ENCODE results near the gene CDRT4. TPM values are rescaled to one million over a fixed set of nuclear protein-coding genes. Genes with fewer than 3 reads are reported as not detected.
"Not testable (repeated sequence)": the region's sequence is repeated elsewhere in the genome, so short reads cannot be mapped to it uniquely, and the experiment has no call there.

CDRT4 gene
- total RNA-seq = 1 to 10 TPM; 1.0 TPM

DNA sequence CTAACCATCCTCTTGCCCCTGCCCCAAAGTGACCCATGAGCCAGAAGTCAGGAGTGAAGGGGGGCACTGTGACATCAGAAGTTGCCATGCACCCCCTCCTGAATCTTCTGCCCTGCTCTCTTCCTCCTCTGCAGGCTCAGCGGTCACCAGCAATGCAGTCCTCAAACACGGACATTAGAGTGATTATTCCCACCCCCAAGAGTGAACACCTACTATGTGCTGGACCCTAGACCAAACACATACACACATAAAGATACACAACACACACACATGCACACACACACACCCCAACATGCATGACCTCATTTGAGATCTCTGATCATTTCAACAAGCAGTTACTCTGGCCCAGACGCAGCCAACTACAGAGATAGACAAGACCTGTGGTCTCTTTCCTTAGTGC lies at the start of gene CDRT4:
Gene CDRT4, minus strand, starts transcription at position 30 of the 400 bp plus-strand sequence. CDS start 27,383 bp downstream, outside the sequence.
- CTCF ChIA-PET = no interaction called here
- Mint-ChIP-seq H3K36me3 (ENCODE audit: low read depth) (peaks cover 6% of the 10 kb centered on the region), H3K9me3 (peaks cover 1% of the 10 kb centered on the region), H3K27ac (no peak within 1 kb of the TSS), H3K4me3 (no peak within 1 kb of the TSS), H3K27me3 (ENCODE audit: low read depth) (no peaks in the 10 kb centered on the region), H3K4me1 (ENCODE audit: low read depth) (no peaks in the 10 kb centered on the region)
- intact Hi-C loops (cut with micrococcal nuclease) = no loop called here
- DNase-seq = no peak

GRCh38 chr17:15516150-15516549 lies 48.7 kb upstream of the CDRT4 start:
- Mint-ChIP-seq H3K27me3 (ENCODE audit: low read depth) (no peaks in the 10 kb centered on the region), H3K27ac (no peak overlapping the region), H3K4me3 (no peak overlapping the region), H3K4me1 (ENCODE audit: low read depth) (no peaks in the 10 kb centered on the region), H3K36me3 (ENCODE audit: low read depth) (peaks cover 3% of the 10 kb centered on the region), H3K9me3 (no peaks in the 10 kb centered on the region)
- intact Hi-C loops (cut with micrococcal nuclease) = no loop called here
- CTCF ChIA-PET = no interaction called here
- DNase-seq = no peak

DNA sequence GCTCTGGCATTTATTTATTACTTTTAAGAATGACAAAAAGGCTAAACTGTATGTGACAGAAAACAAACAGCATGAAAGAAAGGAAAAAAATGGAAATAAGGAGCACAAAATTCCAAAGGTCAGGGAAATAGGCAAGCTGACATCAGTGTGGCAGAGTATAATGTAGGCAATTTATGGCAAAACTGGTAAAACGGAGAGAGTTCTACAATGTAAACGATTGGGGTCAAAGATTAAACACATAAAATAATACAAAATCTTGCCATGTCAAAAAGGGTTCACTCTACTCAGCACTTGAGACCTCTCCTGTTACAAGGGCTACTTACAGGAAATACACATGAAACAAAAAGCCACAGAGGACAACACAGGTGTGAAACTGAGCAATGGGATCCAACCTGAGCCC lies 47.0 kb upstream of the CDRT4 start:
- Mint-ChIP-seq H3K27ac (no peak overlapping the region), H3K4me3 (no peak overlapping the region), H3K4me1 (ENCODE audit: low read depth) (no peaks in the 10 kb centered on the region), H3K27me3 (ENCODE audit: low read depth) (no peaks in the 10 kb centered on the region), H3K36me3 (ENCODE audit: low read depth) (peaks cover 3% of the 10 kb centered on the region), H3K9me3 (no peaks in the 10 kb centered on the region)
- intact Hi-C loops (cut with micrococcal nuclease) = no loop called here
- CTCF ChIA-PET = no interaction called here
- DNase-seq = no peak

GRCh38 chr17:15513856-15514459 lies 46.5 kb upstream of the CDRT4 start:
- Mint-ChIP-seq H3K27me3 (ENCODE audit: low read depth) (no peaks in the 10 kb centered on the region), H3K4me1 (ENCODE audit: low read depth) (no peaks in the 10 kb centered on the region), H3K9me3 (no peaks in the 10 kb centered on the region), H3K36me3 (ENCODE audit: low read depth) (peaks cover 3% of the 10 kb centered on the region), H3K4me3 (no peak overlapping the region), H3K27ac (no peak overlapping the region)
- intact Hi-C loops (cut with micrococcal nuclease) = no loop called here
- CTCF ChIA-PET = interaction anchor here (0.8 kb wide), 1 partner anchor 255 kb away, joined by 3 read pairs; no protein-coding TSS in a partner anchor
- DNase-seq = no peak

- H3K4me1 Mint-ChIP-seq (ENCODE audit: low read depth) = no peaks in the 10 kb centered on the region
- no peak for DNase-seq
- H3K27me3 Mint-ChIP-seq (ENCODE audit: low read depth) = no peaks in the 10 kb centered on the region
- intact Hi-C loops (cut with micrococcal nuclease) = no loop called here
- H3K36me3 Mint-ChIP-seq (ENCODE audit: low read depth) = peaks cover 3% of the 10 kb centered on the region
- no peak overlapping the region for H3K27ac Mint-ChIP-seq
- no peak overlapping the region for H3K4me3 Mint-ChIP-seq
- CTCF ChIA-PET = interaction anchor here (0.6 to 0.8 kb wide), 2 partner anchors 10 to 254 kb away, joined by 3 read pairs; no protein-coding TSS in a partner anchor
- no peaks in the 10 kb centered on the region for H3K9me3 Mint-ChIP-seq
Measured at GRCh38 chr17:15513058-15513791, 45.8 kb upstream of the CDRT4 start.

DNA sequence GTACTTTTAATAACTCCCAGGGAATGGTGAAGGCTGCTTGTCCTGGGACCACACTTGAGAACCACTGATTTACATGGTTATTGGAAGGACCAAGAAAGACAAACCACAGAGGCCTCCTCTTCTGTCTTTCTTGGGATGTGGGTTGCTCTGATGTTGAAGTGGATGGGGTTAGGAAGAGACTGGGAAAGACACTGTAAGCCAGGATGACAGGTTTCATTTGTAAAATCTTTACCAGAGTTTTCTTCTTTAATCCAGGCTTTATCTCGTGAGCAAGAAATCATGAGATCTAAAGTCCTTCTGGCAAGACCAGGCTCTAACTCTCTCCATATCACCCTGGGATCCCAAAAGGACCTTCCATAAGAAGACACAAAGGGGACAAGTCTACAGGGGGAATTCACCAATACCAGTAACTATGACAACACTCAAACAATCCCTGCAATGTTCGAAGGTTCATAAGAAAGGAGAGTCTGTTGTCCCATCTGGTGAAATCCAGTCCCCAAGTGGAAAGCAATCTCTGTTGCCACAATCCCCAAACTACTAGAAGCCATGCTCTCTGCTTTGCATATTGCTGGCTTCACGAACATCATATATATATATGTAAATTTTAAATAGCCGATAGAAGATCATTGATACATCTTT lies 44.8 kb upstream of the CDRT4 start:
- intact Hi-C loops (cut with micrococcal nuclease) = no loop called here
- H3K27ac Mint-ChIP-seq = no peak overlapping the region
- peaks cover 5% of the 10 kb centered on the region for H3K36me3 Mint-ChIP-seq (ENCODE audit: low read depth)
- no peaks in the 10 kb centered on the region for H3K4me1 Mint-ChIP-seq (ENCODE audit: low read depth)
- DNase-seq = no peak
- H3K9me3 Mint-ChIP-seq = no peaks in the 10 kb centered on the region
- H3K27me3 Mint-ChIP-seq (ENCODE audit: low read depth) = no peaks in the 10 kb centered on the region
- CTCF ChIA-PET = no interaction called here
- H3K4me3 Mint-ChIP-seq = no peak overlapping the region

DNA sequence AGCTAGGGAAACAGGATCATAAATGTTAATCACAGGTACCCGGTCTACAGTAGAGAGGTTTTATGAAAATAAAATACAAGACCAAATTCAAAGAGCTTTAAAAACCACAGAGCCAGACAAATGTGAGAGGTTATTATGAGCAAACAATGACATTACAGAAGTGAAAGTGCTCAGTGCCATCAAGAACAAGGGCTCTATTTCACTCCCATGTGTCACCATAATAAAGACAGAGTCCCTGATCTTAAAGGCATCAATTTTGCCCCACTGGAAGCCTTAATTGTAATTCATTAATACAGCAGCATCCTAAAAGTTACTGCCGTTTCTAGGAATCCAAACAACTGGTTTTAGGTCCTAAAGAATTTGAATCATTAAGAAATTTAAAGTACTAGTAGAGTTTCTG lies 43.7 kb upstream of the CDRT4 start:
- Mint-ChIP-seq H3K36me3 (ENCODE audit: low read depth) (peaks cover 5% of the 10 kb centered on the region), H3K27ac (no peak overlapping the region), H3K4me1 (ENCODE audit: low read depth) (no peaks in the 10 kb centered on the region), H3K9me3 (no peaks in the 10 kb centered on the region), H3K4me3 (no peak overlapping the region), H3K27me3 (ENCODE audit: low read depth) (no peaks in the 10 kb centered on the region)
- intact Hi-C loops (cut with micrococcal nuclease) = no loop called here
- no peak for DNase-seq
- CTCF ChIA-PET = no interaction called here

DNA sequence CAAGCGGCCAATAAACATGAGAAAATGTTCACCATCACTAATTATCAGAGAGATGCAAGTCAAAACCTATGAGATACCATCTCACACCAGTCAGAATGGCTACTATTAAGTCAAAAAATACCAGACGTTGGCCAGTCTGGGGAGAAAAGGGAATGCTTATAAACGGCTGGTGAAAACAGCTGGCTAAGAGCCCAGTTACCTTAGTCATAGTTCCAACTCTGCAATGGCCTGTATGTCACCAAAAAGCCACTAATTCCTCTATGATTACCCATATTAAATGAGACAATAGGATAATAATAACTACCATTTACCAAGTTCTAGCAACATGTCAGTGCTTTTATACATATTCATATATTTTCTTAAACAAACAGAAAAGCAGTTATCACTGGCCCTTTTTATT lies 42.9 kb upstream of the CDRT4 start:
- Mint-ChIP-seq H3K4me3 (no peak overlapping the region), H3K36me3 (ENCODE audit: low read depth) (peaks cover 1% of the 10 kb centered on the region), H3K27me3 (ENCODE audit: low read depth) (no peaks in the 10 kb centered on the region), H3K9me3 (no peaks in the 10 kb centered on the region), H3K4me1 (ENCODE audit: low read depth) (no peaks in the 10 kb centered on the region), H3K27ac (no peak overlapping the region)
- CTCF ChIA-PET = interaction anchor here (0.9 kb wide), 1 partner anchor 250 kb away, joined by 3 read pairs; no protein-coding TSS in a partner anchor
- DNase-seq = no peak
- intact Hi-C loops (cut with micrococcal nuclease) = no loop called here

DNA sequence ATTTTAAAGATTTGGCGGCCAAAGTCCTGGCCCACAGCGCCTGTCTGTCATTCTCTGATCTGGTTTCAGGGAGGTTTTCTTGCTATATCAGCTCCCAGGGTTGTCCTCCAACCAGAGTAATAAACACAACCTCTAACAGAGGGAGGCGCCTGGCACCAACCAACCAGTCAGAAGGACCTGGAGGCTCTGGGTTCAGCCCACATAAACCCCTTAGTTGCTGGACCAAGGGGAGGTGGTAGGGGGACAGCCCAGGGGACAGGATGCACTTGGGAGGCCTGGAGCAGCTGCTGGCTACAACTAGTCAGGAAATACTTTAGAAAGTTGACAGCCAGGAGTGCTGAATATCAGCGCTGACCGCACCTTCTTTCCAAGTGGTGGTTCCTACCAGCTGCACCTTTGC lies 41.7 kb upstream of the CDRT4 start:
- H3K36me3 Mint-ChIP-seq (ENCODE audit: low read depth) = peaks cover 1% of the 10 kb centered on the region
- intact Hi-C loops (cut with micrococcal nuclease) = no loop called here
- no peak overlapping the region for H3K27ac Mint-ChIP-seq
- no peaks in the 10 kb centered on the region for H3K27me3 Mint-ChIP-seq (ENCODE audit: low read depth)
- CTCF ChIA-PET = no interaction called here
- no peak for DNase-seq
- H3K4me3 Mint-ChIP-seq = no peak overlapping the region
- H3K9me3 Mint-ChIP-seq = no peaks in the 10 kb centered on the region
- no peaks in the 10 kb centered on the region for H3K4me1 Mint-ChIP-seq (ENCODE audit: low read depth)

DNA sequence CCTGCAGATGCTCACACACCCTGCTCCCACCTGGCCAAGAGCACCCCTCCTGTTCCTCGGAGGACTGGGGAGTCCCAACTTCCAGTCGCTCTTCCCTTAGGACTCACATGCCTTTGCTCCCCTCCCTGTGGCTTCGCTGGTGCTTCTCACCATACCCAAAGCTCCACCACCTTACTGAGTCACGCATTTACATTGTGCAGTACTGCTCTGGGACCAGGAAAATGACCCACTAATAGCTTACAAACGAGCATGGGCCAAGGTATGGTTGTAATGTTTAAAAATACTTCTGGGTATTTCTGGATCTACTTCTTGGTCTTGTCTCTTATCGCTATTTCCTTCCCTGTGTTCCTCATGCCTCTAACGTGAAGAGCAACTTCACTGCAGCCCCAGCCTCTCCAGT lies 41.0 kb upstream of the CDRT4 start:
- CTCF ChIA-PET = no interaction called here
- intact Hi-C loops (cut with micrococcal nuclease) = no loop called here

GRCh38 chr17:15507896-15508295 lies 40.5 kb upstream of the CDRT4 start:
- CTCF ChIA-PET = no interaction called here
- Mint-ChIP-seq H3K9me3 (no peaks in the 10 kb centered on the region), H3K4me3 (no peak overlapping the region), H3K27ac (no peak overlapping the region), H3K27me3 (ENCODE audit: low read depth) (no peaks in the 10 kb centered on the region), H3K36me3 (ENCODE audit: low read depth) (peaks cover 1% of the 10 kb centered on the region), H3K4me1 (ENCODE audit: low read depth) (peaks cover 4% of the 10 kb centered on the region)
- intact Hi-C loops (cut with micrococcal nuclease) = no loop called here
- no peak for DNase-seq

More for the DNA sequence above, 41.0 kb upstream of the CDRT4 start:
- Mint-ChIP-seq H3K4me3 (no peak overlapping the region), H3K9me3 (no peaks in the 10 kb centered on the region), H3K36me3 (ENCODE audit: low read depth) (peaks cover 1% of the 10 kb centered on the region), H3K27me3 (ENCODE audit: low read depth) (no peaks in the 10 kb centered on the region), H3K27ac (no peak overlapping the region), H3K4me1 (ENCODE audit: low read depth) (peaks cover 2% of the 10 kb centered on the region)
- no peak for DNase-seq

DNA sequence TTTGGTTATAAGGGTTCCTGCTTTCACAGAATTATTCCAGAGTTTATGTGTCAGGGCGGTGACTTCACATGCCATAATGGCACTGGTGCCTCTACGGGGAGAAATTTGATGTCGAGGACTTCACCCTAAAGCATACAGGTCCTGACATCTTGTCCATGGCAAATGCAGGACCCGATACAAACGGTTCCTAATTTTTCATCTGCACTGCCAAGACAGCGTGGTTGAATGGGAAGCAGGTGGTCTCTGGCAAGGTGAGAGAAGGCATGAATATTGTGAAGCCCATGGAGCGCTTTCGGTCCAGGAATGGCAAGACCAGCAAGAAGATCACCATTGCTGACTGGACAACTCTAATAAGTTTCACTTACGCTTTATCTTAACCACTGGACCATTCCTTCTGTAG lies 39.6 kb upstream of the CDRT4 start:
- Mint-ChIP-seq H3K9me3 (no peaks in the 10 kb centered on the region), H3K27ac (no peak overlapping the region), H3K4me1 (ENCODE audit: low read depth) (peaks cover 8% of the 10 kb centered on the region), H3K27me3 (ENCODE audit: low read depth) (no peaks in the 10 kb centered on the region), H3K4me3 (no peak overlapping the region), H3K36me3 (ENCODE audit: low read depth) (peaks cover 1% of the 10 kb centered on the region)
- intact Hi-C loops (cut with micrococcal nuclease) = no loop called here
- no peak for DNase-seq
- CTCF ChIA-PET = no interaction called here

DNA sequence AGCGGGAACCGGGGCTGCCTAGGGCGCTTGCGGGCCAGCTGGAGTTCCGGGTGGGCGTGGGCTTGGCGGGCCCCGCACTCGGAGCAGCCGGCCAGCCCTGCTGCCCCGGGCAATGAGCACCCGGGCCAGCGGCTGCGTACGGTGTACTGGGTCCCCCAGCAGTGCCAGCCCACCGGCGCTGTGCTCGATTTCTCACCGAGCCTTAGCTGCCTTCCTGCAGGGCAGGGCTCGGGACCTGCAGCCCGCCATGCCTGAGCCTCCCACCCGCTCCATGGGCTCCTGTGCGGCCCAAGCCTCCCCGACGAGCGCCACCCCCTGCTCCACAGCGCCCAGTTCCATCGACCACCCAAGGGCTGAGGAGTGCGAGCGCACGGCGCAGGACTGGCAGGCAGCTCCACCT lies 38.3 kb upstream of the CDRT4 start:
- H3K36me3 Mint-ChIP-seq (ENCODE audit: low read depth); H3K27ac Mint-ChIP-seq; H3K4me1 Mint-ChIP-seq (ENCODE audit: low read depth); H3K4me3 Mint-ChIP-seq; intact Hi-C loops (cut with micrococcal nuclease); H3K9me3 Mint-ChIP-seq; H3K27me3 Mint-ChIP-seq (ENCODE audit: low read depth); DNase-seq: not testable (repeated sequence)
- CTCF ChIA-PET = interaction anchor here (0.6 kb wide), 1 partner anchor 255 kb away, joined by 3 read pairs; no protein-coding TSS in a partner anchor

All from activated naive CD4-positive, alpha-beta T cell treated with anti-CD3 and anti-CD28 coated beads for 36 hours (primary cell).